ENCODE measurements around the gene RNU7-1.

DNA sequence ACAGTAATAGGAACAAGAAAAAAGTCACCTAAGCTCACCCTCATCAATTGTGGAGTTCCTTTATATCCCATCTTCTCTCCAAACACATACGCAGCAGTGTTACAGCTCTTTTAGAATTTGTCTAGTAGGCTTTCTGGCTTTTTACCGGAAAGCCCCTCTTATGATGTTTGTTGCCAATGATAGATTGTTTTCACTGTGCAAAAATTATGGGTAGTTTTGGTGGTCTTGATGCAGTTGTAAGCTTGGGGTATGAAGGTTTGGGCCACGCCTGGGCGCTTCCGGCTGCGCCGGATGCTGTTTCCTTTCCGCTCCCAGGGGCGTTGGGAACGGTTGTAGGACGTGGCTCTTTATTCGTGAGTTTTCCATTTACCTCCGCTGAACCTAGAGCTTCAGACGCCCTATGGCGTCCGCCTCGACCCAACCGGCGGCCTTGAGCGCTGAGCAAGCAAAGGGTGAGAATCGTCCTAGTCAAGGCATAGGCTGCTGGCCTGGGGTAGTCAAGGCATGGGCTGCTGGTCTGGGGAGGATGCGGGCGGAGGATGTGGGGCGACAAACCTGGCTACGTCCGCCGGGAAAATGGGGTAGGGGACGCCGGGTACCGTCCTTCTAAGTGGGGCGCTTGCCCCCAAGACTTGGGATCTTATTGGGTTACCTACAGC, at the start of gene RNU7-1, which contains the start of gene C12orf57:
- TF ChIP-seq, protein P1, sequence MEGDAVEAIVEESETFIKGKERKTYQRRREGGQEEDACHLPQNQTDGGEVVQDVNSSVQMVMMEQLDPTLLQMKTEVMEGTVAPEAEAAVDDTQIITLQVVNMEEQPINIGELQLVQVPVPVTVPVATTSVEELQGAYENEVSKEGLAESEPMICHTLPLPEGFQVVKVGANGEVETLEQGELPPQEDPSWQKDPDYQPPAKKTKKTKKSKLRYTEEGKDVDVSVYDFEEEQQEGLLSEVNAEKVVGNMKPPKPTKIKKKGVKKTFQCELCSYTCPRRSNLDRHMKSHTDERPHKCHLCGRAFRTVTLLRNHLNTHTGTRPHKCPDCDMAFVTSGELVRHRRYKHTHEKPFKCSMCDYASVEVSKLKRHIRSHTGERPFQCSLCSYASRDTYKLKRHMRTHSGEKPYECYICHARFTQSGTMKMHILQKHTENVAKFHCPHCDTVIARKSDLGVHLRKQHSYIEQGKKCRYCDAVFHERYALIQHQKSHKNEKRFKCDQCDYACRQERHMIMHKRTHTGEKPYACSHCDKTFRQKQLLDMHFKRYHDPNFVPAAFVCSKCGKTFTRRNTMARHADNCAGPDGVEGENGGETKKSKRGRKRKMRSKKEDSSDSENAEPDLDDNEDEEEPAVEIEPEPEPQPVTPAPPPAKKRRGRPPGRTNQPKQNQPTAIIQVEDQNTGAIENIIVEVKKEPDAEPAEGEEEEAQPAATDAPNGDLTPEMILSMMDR (IDR thresholded peaks at IDR 0.05) = no peak
- TF ChIP-seq POLR2A (IDR thresholded peaks at IDR 0.05) = peak; percentile 93 to 98
